GM12878 (cell line): ENCODE measurements around the gene CYSLTR2. TPM values are rescaled to one million over a fixed set of nuclear protein-coding genes. Genes with fewer than 3 reads are reported as not detected.

Experiments used
- ATAC-seq: fragments of 200-7000 bp; cut with Tn5 transposase; 3 replicates; pipeline ENCODE4 v1.9.1; 2020; ENCODE audit warnings: mild to moderate bottlenecking, moderate library complexity
- BruUV-seq: library from RNA; stranded (reverse); fragments of 400-500 nt; replicated peaks from 2 replicates; lab custom pipeline; 2021; lab: Mats Ljungman, UMichigan
- CTCF ChIA-PET: fragments of 300-600 bp; sonication (Branson Sonifier 250); formaldehyde crosslinking; extraction: SDS; loops from one replicate; lab custom pipeline; 2021; ENCODE audit warnings: inconsistent platforms; lab: Yijun Ruan, JAX
- POLR2A ChIA-PET: fragments of 350-600 bp; formaldehyde crosslinking; extraction: SDS; loops from one replicate; lab custom pipeline; 2021; ENCODE audit warnings: inconsistent platforms; lab: Charles Lee
- RAD21 ChIA-PET: fragments of 300-600 bp; sonication (Branson Sonifier 250); formaldehyde crosslinking; loops from one replicate; lab custom pipeline; 2023; ENCODE audit warnings: antibody characterized with exemption; ENCODE audit not compliant: unreplicated experiment; lab: Charles Lee
- SMC1A ChIA-PET: fragments of 300-600 bp; sonication (Branson Sonifier 250); formaldehyde crosslinking; loops from one replicate; lab custom pipeline; 2023; ENCODE audit not compliant: unreplicated experiment, uncharacterized antibody; lab: Charles Lee
- DNase-seq: peaks from one replicate; pipeline ENCODE4 v3.0.0-alpha.2; 2011; ENCODE audit warnings: low read depth, low spot score
- FAIRE-seq: peaks from 3 replicates; lab custom pipeline; 2011; peaks lifted over from hg19 to GRCh38; lab: Jason Lieb, UNC
- H2AFZ ChIP-seq: 2 replicates; pipeline ENCODE4 v1.6.0; 2011; ENCODE audit warnings: low read depth, low read length, control low read depth; ENCODE audit not compliant: control insufficient read depth
- H3K27ac ChIP-seq: 2 replicates; pipeline ENCODE4 v1.5.1; 2011; ENCODE audit warnings: control low read depth; ENCODE audit not compliant: control insufficient read depth, insufficient read depth
- H3K27me3 ChIP-seq, 2 experiments: replicated peaks in 1 of 2; 2 replicates each; pipeline versions ENCODE4 v1.6.0 to v1.6.1; 2011; ENCODE audit warnings: low read length in 1 of 2; ENCODE audit not compliant: control insufficient read depth in 2 of 2, insufficient read depth in 2 of 2
- H3K36me3 ChIP-seq, 2 experiments: 2 replicates each; pipeline ENCODE4 v1.5.1; 2011; ENCODE audit warnings: low read length in 1 of 2; ENCODE audit not compliant: control insufficient read depth in 2 of 2, insufficient read depth in 2 of 2
- H3K4me1 ChIP-seq: 2 replicates; pipeline ENCODE4 v1.6.1; 2011; ENCODE audit warnings: mild to moderate bottlenecking, low read length, moderate library complexity, mixed read lengths; ENCODE audit not compliant: control insufficient read depth, insufficient read depth
- H3K4me2 ChIP-seq: 2 replicates; pipeline ENCODE4 v1.6.0; 2011; ENCODE audit warnings: control low read depth; ENCODE audit not compliant: control insufficient read depth, insufficient read depth
- H3K4me3 ChIP-seq: fragments of 200-600 bp; sonication (generic); 2 replicates; pipeline ENCODE4 v1.5.1; 2016
- H3K79me2 ChIP-seq: 2 replicates; pipeline ENCODE4 v1.6.0; 2011; ENCODE audit warnings: low read length; ENCODE audit not compliant: control insufficient read depth, insufficient read depth
- H3K9ac ChIP-seq: 2 replicates; pipeline ENCODE4 v1.8.0; 2011; ENCODE audit warnings: low read length, control low read depth, mixed read lengths; ENCODE audit not compliant: control insufficient read depth, insufficient read depth
- H3K9me3 ChIP-seq: replicated peaks from 3 replicates; pipeline ENCODE4 v1.5.1; 2011; ENCODE audit warnings: mild to moderate bottlenecking, low read length; ENCODE audit not compliant: control insufficient read depth, insufficient read depth
- H4K20me1 ChIP-seq: 2 replicates; pipeline ENCODE4 v1.6.0; 2011; ENCODE audit not compliant: control insufficient read depth, insufficient read depth
- ATF7 ChIP-seq: fragments of 450-650 bp; IDR thresholded peaks from 2 replicates; pipeline ENCODE4 v1.6.1; 2016; ENCODE audit warnings: low read depth, mild to moderate bottlenecking
- HDAC2 ChIP-seq: fragments of 200-600 bp; sonication (generic); IDR thresholded peaks from 2 replicates; pipeline ENCODE4 v1.6.1; 2017
- JUNB ChIP-seq: IDR thresholded peaks from 2 replicates; pipeline ENCODE4 v1.6.1; 2016; ENCODE audit warnings: antibody characterized with exemption, mild to moderate bottlenecking
- WRNIP1 ChIP-seq: IDR thresholded peaks from 2 replicates; pipeline ENCODE4 v1.6.1; 2011; ENCODE audit warnings: low read depth, low read length, improper control_type of control experiment, borderline replicate concordance
- WGBS: methylation state at CpG from one replicate; pipeline ENCODE4 v1.1.6; 2016; ENCODE audit warnings: low lambda C conversion rate; ENCODE audit not compliant: insufficient replicate concordance, insufficient coverage; ENCODE audit errors: missing lambda C conversion rate; 5-methylcytosine and 5-hydroxymethylcytosine counted together
- in situ Hi-C: fragments of 300-500 bp; cut with MboI; formaldehyde crosslinking; loops from 9 replicates; pipeline ENCODE4 v1.14.3; 2018; ENCODE audit warnings: mixed read lengths
- intact Hi-C: fragments of 100-400 bp; cut with micrococcal nuclease; formaldehyde crosslinking; loops from one replicate; pipeline ENCODE4 v1.14.2; 2022; ENCODE audit not compliant: unreplicated experiment
- polyA plus RNA-seq, 11 experiments: library from polyadenylated mRNA; depleted of rRNA in 4 of 11; unstranded in 6 of 11; stranded (reverse) in 5 of 11; fragments of >200 nt; fragmentation: Nextera tagmentation in 4 of 11; fragmentation: Illumina TruSeq in 1 of 11; extraction: Ambion mirVana in 4 of 11; extraction: Trizol in 1 of 11; gene quantifications; 1 replicate in 1 of 11; 2 replicates in 10 of 11; pipeline versions ENCODE4 v1.2.1 to v1.2.3, GENCODE V29; 2011 to 2016; ENCODE audit warnings: inconsistent platforms in 2 of 11, missing spikeins in 2 of 11, low read depth in 1 of 11
- total RNA-seq, 4 experiments: library from RNA; depleted of rRNA in 3 of 4; stranded (reverse); fragments of >200 nt in 3 of 4; fragmentation: Illumina TruSeq in 1 of 4; extraction: Trizol in 1 of 4; gene quantifications; 2 replicates each; pipeline versions ENCODE4 v1.2.1 to v1.2.3, GENCODE V29; 2013 to 2021
- TF ChIP-seq, protein P1 (sequence below): IDR thresholded peaks from 2 replicates; pipeline ENCODE4 v1.6.1; 2012; ENCODE audit warnings: improper control_type of control experiment, low read depth, low read length; ENCODE audit not compliant: insufficient replicate concordance

The CYSLTR2 gene
- total and polyA plus RNA-seq, 10 of the 15 experiments (the other 5 are each of a cell fraction or from before 2014, with no cell fraction given): 0.02 to 0.08 (median 0.03) TPM; not detected in 5

- TF ChIP-seq, protein P1, sequence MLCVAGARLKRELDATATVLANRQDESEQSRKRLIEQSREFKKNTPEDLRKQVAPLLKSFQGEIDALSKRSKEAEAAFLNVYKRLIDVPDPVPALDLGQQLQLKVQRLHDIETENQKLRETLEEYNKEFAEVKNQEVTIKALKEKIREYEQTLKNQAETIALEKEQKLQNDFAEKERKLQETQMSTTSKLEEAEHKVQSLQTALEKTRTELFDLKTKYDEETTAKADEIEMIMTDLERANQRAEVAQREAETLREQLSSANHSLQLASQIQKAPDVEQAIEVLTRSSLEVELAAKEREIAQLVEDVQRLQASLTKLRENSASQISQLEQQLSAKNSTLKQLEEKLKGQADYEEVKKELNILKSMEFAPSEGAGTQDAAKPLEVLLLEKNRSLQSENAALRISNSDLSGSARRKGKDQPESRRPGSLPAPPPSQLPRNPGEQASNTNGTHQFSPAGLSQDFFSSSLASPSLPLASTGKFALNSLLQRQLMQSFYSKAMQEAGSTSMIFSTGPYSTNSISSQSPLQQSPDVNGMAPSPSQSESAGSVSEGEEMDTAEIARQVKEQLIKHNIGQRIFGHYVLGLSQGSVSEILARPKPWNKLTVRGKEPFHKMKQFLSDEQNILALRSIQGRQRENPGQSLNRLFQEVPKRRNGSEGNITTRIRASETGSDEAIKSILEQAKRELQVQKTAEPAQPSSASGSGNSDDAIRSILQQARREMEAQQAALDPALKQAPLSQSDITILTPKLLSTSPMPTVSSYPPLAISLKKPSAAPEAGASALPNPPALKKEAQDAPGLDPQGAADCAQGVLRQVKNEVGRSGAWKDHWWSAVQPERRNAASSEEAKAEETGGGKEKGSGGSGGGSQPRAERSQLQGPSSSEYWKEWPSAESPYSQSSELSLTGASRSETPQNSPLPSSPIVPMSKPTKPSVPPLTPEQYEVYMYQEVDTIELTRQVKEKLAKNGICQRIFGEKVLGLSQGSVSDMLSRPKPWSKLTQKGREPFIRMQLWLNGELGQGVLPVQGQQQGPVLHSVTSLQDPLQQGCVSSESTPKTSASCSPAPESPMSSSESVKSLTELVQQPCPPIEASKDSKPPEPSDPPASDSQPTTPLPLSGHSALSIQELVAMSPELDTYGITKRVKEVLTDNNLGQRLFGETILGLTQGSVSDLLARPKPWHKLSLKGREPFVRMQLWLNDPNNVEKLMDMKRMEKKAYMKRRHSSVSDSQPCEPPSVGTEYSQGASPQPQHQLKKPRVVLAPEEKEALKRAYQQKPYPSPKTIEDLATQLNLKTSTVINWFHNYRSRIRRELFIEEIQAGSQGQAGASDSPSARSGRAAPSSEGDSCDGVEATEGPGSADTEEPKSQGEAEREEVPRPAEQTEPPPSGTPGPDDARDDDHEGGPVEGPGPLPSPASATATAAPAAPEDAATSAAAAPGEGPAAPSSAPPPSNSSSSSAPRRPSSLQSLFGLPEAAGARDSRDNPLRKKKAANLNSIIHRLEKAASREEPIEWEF: no peak
- TF ChIP-seq WRNIP1: no peak
Measured at GRCh38 chr13:48726711-48727110, 73.0 kb downstream of the CYSLTR2 start (continued).

DNA sequence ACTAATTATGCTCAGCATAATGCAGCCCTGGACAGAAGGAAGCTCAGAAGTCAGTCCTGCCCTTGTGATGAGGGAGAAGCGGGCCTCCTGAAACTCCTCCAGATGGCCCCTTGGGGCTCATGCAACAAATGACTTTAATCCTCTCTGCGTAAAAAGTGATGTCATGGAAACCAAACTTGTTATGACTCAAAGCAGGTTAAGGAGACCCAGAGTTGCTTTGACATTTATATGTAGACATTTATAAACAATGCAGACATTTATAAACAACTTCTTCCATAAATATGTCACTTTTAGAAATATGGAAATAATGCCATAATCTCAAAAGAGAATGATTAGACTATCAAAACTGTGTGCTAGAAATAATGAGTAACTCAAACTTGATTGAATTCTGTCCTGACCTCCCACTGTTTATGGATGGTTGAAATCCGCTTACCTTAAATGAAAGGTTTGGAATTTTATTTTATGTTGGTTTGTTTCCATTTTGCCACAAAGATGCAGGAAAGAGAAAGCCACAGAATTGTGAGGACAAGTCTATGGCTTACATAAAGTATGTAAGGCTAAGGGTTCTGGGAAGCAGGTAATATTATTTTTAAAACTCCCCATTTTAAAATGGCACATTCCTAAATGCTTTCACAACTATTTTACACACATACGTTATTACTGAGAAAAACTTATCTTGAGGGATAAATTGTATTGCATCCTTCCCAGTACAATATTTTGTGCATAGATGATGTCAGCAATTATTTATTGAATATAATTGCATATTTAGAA is 73.7 kb downstream of the CYSLTR2 start:
- ATAC-seq (peak; percentile 68), FAIRE-seq (no peak), DNase-seq (no peak)
- no peaks in the 10 kb centered on the region for H3K4me1 ChIP-seq
- SMC1A ChIA-PET: no interaction called here
- H3K79me2 ChIP-seq: no peaks in the 10 kb centered on the region
- BruUV-seq: no TSS peak
- POLR2A ChIA-PET: no interaction called here
- H3K4me3 ChIP-seq: no peak overlapping the region
- H3K27ac ChIP-seq: no peak overlapping the region
- in situ Hi-C loops: no loop called here
- H3K9me3 ChIP-seq: no peaks in the 10 kb centered on the region; the same call in 2 of the 3 replicates
- CTCF ChIA-PET: no interaction called here
- no peaks in the 10 kb centered on the region for H3K27me3 ChIP-seq
- H3K9ac ChIP-seq: no peak overlapping the region
- H2AFZ ChIP-seq: no peak overlapping the region
- RAD21 ChIA-PET: no interaction called here
- H4K20me1 ChIP-seq: no peaks in the 10 kb centered on the region
- intact Hi-C loops: no loop called here
- no peak overlapping the region for H3K4me2 ChIP-seq
- WGBS: 23% methylated on average over 4 of the region's 4 CpGs
- TF ChIP-seq JUNB (0 out of 2 replicates have a peak, but pooled peaks have one; percentile 9), ATF7 (peak; percentile 70), HDAC2 (no peak)
- H3K36me3 ChIP-seq: no peaks in the 10 kb centered on the region
